Measurements from ENCODE around the gene TCAP. TPM values are rescaled to one million over a fixed set of nuclear protein-coding genes. Genes with fewer than 3 reads are reported as not detected.

TCAP gene
- total and polyA plus RNA-seq, 8 donors: 0.88 to 14.1 (median 2.2) TPM; not detected in 2

- TF ChIP-seq EP300 (IDR thresholded peaks at IDR 0.05) (no peak), POLR2AphosphoS5 (IDR thresholded peaks at IDR 0.05) (no peak), POLR2A (IDR thresholded peaks at IDR 0.05) (no peak)
- TF ChIP-seq, protein P1, sequence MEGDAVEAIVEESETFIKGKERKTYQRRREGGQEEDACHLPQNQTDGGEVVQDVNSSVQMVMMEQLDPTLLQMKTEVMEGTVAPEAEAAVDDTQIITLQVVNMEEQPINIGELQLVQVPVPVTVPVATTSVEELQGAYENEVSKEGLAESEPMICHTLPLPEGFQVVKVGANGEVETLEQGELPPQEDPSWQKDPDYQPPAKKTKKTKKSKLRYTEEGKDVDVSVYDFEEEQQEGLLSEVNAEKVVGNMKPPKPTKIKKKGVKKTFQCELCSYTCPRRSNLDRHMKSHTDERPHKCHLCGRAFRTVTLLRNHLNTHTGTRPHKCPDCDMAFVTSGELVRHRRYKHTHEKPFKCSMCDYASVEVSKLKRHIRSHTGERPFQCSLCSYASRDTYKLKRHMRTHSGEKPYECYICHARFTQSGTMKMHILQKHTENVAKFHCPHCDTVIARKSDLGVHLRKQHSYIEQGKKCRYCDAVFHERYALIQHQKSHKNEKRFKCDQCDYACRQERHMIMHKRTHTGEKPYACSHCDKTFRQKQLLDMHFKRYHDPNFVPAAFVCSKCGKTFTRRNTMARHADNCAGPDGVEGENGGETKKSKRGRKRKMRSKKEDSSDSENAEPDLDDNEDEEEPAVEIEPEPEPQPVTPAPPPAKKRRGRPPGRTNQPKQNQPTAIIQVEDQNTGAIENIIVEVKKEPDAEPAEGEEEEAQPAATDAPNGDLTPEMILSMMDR (IDR thresholded peaks at IDR 0.05): no peak
- no peak for DNase-seq
- Histone ChIP-seq H3K9me3 (no peaks in the 10 kb centered on the region), H3K4me3 (no peak overlapping the region), H3K4me1 (peaks cover 18 to 46% (median 26%) of the 10 kb centered on the region in 4 donors), H3K27ac (peak overlapping the region in 4 of 5 donors; percentile 5 to 52 (median 36)), H3K36me3 (peaks cover 3 to 48% (median 40%) of the 10 kb centered on the region in 4 donors), H3K27me3 (no peaks in the 10 kb centered on the region)
- 65 to 80% (median 75%) methylated on average over 8 to 12 of the region's 12 CpGs for WGBS, 5 donors
- intact Hi-C loops (cut with DNase I; ENCODE audit: low total_unique reads): no loop called here
Observed at GRCh38 chr17:39653316-39653661, 11.9 kb upstream of the TCAP start.

GRCh38 chr17:39653662-39654331 lies 11.4 kb upstream of the TCAP start:
- TF ChIP-seq, protein P1 (IDR thresholded peaks at IDR 0.05): peak in 4 of 7 experiments; percentile 42 to 82 (median 70)
- no peak for TF ChIP-seq POLR2AphosphoS5 (IDR thresholded peaks at IDR 0.05)
- WGBS, 5 donors: 58 to 67% (median 65%) methylated on average over 14 of the region's 14 CpGs
- peaks cover 5 to 53% (median 45%) of the 10 kb centered on the region in 4 donors for H3K36me3 ChIP-seq
- peaks cover 18 to 44% (median 28%) of the 10 kb centered on the region in 4 donors for H3K4me1 ChIP-seq
- H3K4me3 ChIP-seq: no peak overlapping the region
- intact Hi-C loops (cut with DNase I; ENCODE audit: low total_unique reads): no loop called here
- peak; percentile 75 to 76 for DNase-seq
- H3K9me3 ChIP-seq: no peaks in the 10 kb centered on the region
- H3K27me3 ChIP-seq: no peaks in the 10 kb centered on the region
- H3K27ac ChIP-seq: peak overlapping the region in 3 of 5 donors; percentile 35 to 52 (median 36)

GRCh38 chr17:39655105-39655504 lies 10.0 kb upstream of the TCAP start:
- H3K36me3 ChIP-seq: peaks cover 6 to 64% (median 57%) of the 10 kb centered on the region in 4 donors
- 86 to 94% (median 93%) methylated on average over 2 of the region's 2 CpGs for WGBS, 5 donors
- no peak overlapping the region for H3K27ac ChIP-seq
- intact Hi-C loops (cut with DNase I; ENCODE audit: low total_unique reads): no loop called here
- H3K27me3 ChIP-seq: no peaks in the 10 kb centered on the region
- H3K9me3 ChIP-seq: no peaks in the 10 kb centered on the region
- TF ChIP-seq POLR2A (IDR thresholded peaks at IDR 0.05) (no peak), POLR2AphosphoS5 (IDR thresholded peaks at IDR 0.05) (no peak), EP300 (IDR thresholded peaks at IDR 0.05) (no peak)
- TF ChIP-seq, protein P1 (IDR thresholded peaks at IDR 0.05): no peak
- H3K4me3 ChIP-seq: no peak overlapping the region
- DNase-seq: no peak
- H3K4me1 ChIP-seq: peaks cover 18 to 48% (median 32%) of the 10 kb centered on the region in 4 donors

GRCh38 chr17:39658346-39658745 lies 6.8 kb upstream of the TCAP start:
- intact Hi-C loops (cut with DNase I; ENCODE audit: low total_unique reads): no loop called here
- Histone ChIP-seq H3K27ac (peak overlapping the region in 1 of 5 donors; percentile 14), H3K36me3 (peaks cover 21 to 92% (median 83%) of the 10 kb centered on the region in 4 donors), H3K4me1 (peaks cover 30 to 52% (median 43%) of the 10 kb centered on the region in 4 donors), H3K9me3 (no peaks in the 10 kb centered on the region), H3K4me3 (no peak overlapping the region), H3K27me3 (no peaks in the 10 kb centered on the region)
- DNase-seq: no peak
- TF ChIP-seq EP300 (IDR thresholded peaks at IDR 0.05) (no peak), POLR2A (IDR thresholded peaks at IDR 0.05) (no peak)
- whole genome bisulfite sequencing, 5 donors: 95 to 97% (median 96%) methylated on average over 7 to 11 of the region's 11 CpGs

DNA sequence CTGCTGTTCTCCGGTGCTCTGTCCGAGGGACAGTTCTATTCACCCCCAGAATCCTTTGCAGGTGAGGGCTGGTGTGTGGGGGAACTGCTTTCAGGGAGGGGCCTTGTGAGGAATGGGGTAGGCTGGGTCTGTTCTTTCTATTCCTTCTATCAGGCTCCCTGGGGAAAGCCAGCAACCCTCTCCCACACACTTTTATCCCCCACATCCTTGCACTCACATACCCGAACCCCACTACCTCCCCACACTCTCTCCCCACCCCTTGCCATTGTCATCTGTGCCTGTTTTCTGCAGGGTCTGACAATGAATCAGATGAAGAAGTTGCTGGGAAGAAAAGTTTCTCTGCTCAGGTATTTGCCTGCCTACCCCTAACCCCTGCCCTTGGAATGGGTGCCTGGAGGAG lies 6.4 kb upstream of the TCAP start:
- TF ChIP-seq POLR2A (IDR thresholded peaks at IDR 0.05) (no peak), EP300 (IDR thresholded peaks at IDR 0.05) (no peak), POLR2AphosphoS5 (IDR thresholded peaks at IDR 0.05) (no peak)
- TF ChIP-seq, protein P1 (IDR thresholded peaks at IDR 0.05): no peak
- Histone ChIP-seq H3K36me3 (peaks cover 21 to 92% (median 83%) of the 10 kb centered on the region in 4 donors), H3K27ac (peak overlapping the region in 3 of 5 donors; percentile 55 to 82 (median 79)), H3K4me1 (peaks cover 31 to 52% (median 44%) of the 10 kb centered on the region in 4 donors), H3K27me3 (no peaks in the 10 kb centered on the region), H3K4me3 (no peak overlapping the region), H3K9me3 (no peaks in the 10 kb centered on the region)
- intact Hi-C loops (cut with DNase I; ENCODE audit: low total_unique reads): no loop called here
- DNase-seq: no peak
- 82 to 96% (median 91%) methylated on average over 2 to 3 of the region's 3 CpGs for WGBS, 5 donors
